Measurements from ENCODE around the gene GRIK4.

GRIK4 gene

DNA sequence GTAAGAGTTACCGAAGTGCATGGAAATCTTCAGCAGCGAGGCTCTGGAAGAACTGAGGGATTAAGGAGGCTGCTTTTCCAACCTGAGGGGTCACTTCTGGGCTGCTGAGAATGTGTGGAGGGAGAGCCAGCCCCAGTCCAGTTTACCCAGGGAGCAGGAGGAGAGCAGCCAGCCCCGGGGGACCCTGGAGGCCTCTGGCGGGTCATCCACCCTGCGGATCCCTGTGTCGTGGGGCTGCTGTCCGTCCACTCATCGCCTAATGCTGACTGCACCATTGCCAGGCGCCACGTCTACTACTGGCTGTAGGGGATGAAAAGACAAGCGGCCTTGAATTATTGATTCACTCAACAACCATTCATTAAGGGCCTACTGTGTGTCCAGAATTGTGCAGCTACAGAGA, 283.6 kb downstream of the GRIK4 start:
- Histone ChIP-seq H3K9me3 (ENCODE audit: insufficient read depth, low read depth, low read length) (no peaks in the 10 kb centered on the region), H3K4me1 (ENCODE audit: insufficient read depth, low read length) (peaks cover 4% of the 10 kb centered on the region; the same call in 1 of the 2 replicates), H3K4me3 (ENCODE audit: low read length) (no peak overlapping the region), H3K27me3 (ENCODE audit: insufficient read depth, low read length) (no peaks in the 10 kb centered on the region), H3K9ac (ENCODE audit: low read depth, low read length) (no peak overlapping the region), H3K36me3 (ENCODE audit: insufficient read depth, low read length) (no peaks in the 10 kb centered on the region), H3K27ac (ENCODE audit: low read depth, low read length) (no peak overlapping the region)
- WGBS, result 95% methylated on average over 11 of the region's 11 CpGs

DNA sequence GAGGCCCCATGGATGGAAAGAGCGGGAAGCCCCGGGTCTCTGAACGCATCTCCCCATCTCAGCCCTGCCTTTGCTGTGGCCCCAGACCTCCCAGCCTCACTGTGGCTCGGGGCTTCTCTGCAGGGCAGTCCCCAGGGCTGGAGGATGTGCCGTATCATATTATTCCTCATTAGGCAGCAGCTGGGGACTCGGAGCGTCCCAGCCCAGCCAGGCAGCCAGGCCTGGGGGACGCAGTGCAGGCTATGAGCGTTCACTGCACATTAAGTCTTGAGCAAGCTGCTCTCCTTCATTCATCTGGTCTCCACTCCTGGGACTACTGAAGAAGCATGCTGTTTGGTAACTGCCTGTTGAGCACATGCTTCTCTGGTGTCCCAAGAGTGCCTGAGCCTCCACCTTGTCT, 285.6 kb downstream of the GRIK4 start:
- no peak overlapping the region for H3K9ac ChIP-seq (ENCODE audit: low read depth, low read length)
- H3K9me3 ChIP-seq (ENCODE audit: insufficient read depth, low read depth, low read length), result no peaks in the 10 kb centered on the region
- no peaks in the 10 kb centered on the region for H3K36me3 ChIP-seq (ENCODE audit: insufficient read depth, low read length)
- H3K27ac ChIP-seq (ENCODE audit: low read depth, low read length), result no peak overlapping the region
- 93% methylated on average over 9 of the region's 9 CpGs for WGBS
- H3K4me3 ChIP-seq (ENCODE audit: low read length), result no peak overlapping the region
- H3K4me1 ChIP-seq (ENCODE audit: insufficient read depth, low read length), result peaks cover 4% of the 10 kb centered on the region; the same call in 1 of the 2 replicates
- H3K27me3 ChIP-seq (ENCODE audit: insufficient read depth, low read length), result no peaks in the 10 kb centered on the region

DNA sequence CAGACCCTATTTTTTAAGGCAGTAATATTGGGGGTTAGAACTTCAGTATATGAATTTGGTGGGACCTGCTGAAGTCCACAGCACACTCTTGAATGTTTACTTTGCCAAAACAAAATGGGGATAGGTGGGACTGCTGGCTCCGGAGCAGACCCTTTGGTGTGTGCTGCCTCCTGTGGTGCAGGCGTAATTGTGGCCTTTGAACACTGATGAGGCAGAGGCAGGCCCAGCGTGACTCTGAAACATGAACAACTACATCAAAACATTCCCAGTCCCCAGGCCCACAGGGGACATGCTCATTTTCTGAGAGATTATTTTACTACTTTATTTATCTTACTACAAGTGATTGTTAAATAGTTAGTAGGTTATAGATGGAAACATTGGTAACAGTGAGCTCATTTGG, 287.3 kb downstream of the GRIK4 start:
- no peak overlapping the region for H3K27ac ChIP-seq (ENCODE audit: low read depth, low read length)
- no peak overlapping the region for H3K4me3 ChIP-seq (ENCODE audit: low read length)
- H3K36me3 ChIP-seq (ENCODE audit: insufficient read depth, low read length), result no peaks in the 10 kb centered on the region
- no peak overlapping the region for H3K9ac ChIP-seq (ENCODE audit: low read depth, low read length)
- no peaks in the 10 kb centered on the region for H3K27me3 ChIP-seq (ENCODE audit: insufficient read depth, low read length)
- 39% methylated on average over 3 of the region's 3 CpGs for WGBS
- peaks cover 4% of the 10 kb centered on the region; the same call in 1 of the 2 replicates for H3K4me1 ChIP-seq (ENCODE audit: insufficient read depth, low read length)
- no peaks in the 10 kb centered on the region for H3K9me3 ChIP-seq (ENCODE audit: insufficient read depth, low read depth, low read length)

GRCh38 chr11:120800206-120800605, 288.7 kb downstream of the GRIK4 start:
- no peak overlapping the region for H3K27ac ChIP-seq (ENCODE audit: low read depth, low read length)
- H3K27me3 ChIP-seq (ENCODE audit: insufficient read depth, low read length), result no peaks in the 10 kb centered on the region
- H3K9me3 ChIP-seq (ENCODE audit: insufficient read depth, low read depth, low read length), result no peaks in the 10 kb centered on the region
- no peak overlapping the region for H3K9ac ChIP-seq (ENCODE audit: low read depth, low read length)
- peaks cover 4% of the 10 kb centered on the region; the same call in 1 of the 2 replicates for H3K4me1 ChIP-seq (ENCODE audit: insufficient read depth, low read length)
- WGBS, result 87% methylated on average over 7 of the region's 7 CpGs
- no peak overlapping the region for H3K4me3 ChIP-seq (ENCODE audit: low read length)
- H3K36me3 ChIP-seq (ENCODE audit: insufficient read depth, low read length), result no peaks in the 10 kb centered on the region

DNA sequence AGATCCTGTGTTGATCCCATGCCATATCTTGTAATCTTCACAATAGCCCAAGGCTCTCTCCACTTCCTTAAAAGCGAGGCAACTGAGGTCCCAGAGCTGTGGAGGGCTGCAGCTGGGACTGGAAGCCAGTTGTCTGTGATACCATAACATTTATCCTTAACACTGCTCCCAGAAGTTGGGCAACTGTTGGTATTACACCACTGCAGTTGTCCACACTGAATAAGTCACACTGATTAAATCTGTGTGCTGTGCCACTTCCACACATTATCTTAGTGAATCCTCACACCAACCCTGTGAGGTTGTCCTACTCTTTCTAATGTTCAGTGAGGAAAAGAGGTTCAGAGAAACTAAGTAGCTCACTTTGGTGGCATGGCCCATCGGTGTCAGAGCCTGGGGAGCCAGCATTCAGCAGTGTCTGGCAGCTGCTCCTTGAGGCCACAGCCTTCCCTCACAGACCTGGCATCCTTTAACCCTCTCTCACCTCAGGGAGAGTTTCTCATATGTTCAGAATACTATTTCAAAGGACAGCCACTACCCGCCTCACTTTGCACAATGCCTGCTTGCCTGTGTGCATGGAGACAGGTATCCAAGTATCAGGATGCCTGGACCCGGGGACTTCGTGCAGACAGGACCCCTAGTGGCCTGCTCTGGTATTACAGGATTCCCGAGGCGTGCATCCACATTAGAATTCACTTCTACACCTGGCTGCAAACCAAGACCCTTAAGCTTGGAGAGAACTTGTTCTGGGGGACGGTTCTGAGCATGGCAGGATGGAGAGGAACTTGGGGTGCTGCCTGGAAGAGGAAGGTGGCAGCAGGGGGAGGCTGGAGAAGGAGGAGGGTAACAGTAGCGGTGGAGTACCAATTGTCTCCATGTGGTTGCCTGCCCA, 290.5 kb downstream of the GRIK4 start:
- Histone ChIP-seq H3K4me1 (ENCODE audit: insufficient read depth, low read length) (peaks cover 7% of the 10 kb centered on the region), H3K36me3 (ENCODE audit: insufficient read depth, low read length) (no peaks in the 10 kb centered on the region), H3K27me3 (ENCODE audit: insufficient read depth, low read length) (no peaks in the 10 kb centered on the region), H3K9ac (ENCODE audit: low read depth, low read length) (no peak overlapping the region), H3K27ac (ENCODE audit: low read depth, low read length) (no peak overlapping the region), H3K9me3 (ENCODE audit: insufficient read depth, low read depth, low read length) (no peaks in the 10 kb centered on the region), H3K4me3 (ENCODE audit: low read length) (no peak overlapping the region)
- 41% methylated on average over 9 of the region's 9 CpGs for WGBS

DNA sequence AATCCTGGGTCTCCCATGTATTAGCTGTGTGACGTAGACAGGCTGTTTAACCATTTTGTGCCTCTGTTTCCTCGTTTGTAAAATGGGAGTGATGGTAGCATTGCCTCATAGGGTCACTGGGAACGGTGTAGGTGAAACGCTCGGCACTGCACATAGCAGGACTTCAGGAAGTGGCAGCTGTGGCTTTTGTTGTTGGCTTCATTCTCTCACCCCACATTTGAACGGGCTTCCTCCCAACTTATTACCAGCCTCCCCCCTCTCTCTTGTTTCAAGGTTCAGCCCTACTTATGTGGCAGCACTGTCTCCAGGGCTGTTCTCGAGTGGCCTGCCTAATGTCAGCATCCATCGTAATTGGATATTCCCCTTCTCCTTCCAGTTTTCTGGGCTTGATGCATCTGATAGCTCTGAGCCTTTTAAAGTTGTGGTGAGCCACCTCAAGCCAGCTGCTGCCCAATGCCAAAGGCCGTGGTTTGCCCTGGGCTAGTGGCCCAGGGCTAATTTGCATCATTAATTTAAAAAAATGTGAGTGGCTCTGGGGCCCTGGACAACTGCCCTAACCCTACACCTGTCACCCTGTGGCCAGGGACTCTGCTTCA, 294.5 kb downstream of the GRIK4 start:
- Histone ChIP-seq H3K27ac (ENCODE audit: low read depth, low read length) (no peak overlapping the region), H3K36me3 (ENCODE audit: insufficient read depth, low read length) (no peaks in the 10 kb centered on the region), H3K9me3 (ENCODE audit: insufficient read depth, low read depth, low read length) (no peaks in the 10 kb centered on the region), H3K9ac (ENCODE audit: low read depth, low read length) (no peak overlapping the region), H3K4me3 (ENCODE audit: low read length) (no peak overlapping the region), H3K4me1 (ENCODE audit: insufficient read depth, low read length) (peaks cover 7% of the 10 kb centered on the region), H3K27me3 (ENCODE audit: insufficient read depth, low read length) (no peaks in the 10 kb centered on the region)
- WGBS, result 90% methylated on average over 9 of the region's 9 CpGs

DNA sequence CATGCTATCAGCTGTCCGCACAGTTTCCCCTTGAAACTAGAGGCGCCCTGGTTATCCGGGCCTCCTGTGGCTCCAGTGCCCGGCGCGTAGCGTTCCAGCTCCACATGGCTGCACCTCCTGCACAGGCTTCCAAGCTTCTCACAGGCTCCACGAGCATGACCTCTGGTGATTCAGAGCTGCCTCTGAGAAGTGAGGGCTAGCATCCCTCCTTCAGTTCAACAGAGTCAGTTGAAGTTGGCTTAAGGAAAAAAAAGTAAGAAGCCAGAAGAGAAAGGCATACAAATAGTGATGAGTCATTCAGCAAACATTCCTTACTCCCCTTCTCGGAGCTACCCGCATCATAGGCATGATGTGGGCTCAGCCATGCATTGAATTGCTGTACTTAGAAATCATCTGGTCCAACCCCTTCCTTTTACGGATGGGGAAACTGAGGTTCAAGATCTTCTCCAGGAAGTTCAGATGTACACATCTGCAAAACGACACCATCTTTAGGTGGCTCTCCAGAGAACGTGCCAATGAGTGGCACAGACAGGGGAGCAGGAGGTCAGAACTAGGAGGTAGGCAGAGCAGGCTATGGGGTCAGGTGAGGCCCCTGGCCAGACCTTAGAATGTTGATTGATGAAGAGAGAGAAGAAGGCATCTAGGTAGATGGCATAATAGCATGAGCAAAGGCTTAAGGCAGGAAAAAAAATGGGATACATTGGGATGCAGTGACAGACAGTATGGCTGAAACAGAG, 296.0 kb downstream of the GRIK4 start:
- WGBS, result 67% methylated on average over 13 of the region's 13 CpGs
- no peaks in the 10 kb centered on the region for H3K27me3 ChIP-seq (ENCODE audit: insufficient read depth, low read length)
- peaks cover 7% of the 10 kb centered on the region for H3K4me1 ChIP-seq (ENCODE audit: insufficient read depth, low read length)
- no peak overlapping the region for H3K4me3 ChIP-seq (ENCODE audit: low read length)
- no peaks in the 10 kb centered on the region for H3K9me3 ChIP-seq (ENCODE audit: insufficient read depth, low read depth, low read length)
- H3K27ac ChIP-seq (ENCODE audit: low read depth, low read length), result no peak overlapping the region
- H3K9ac ChIP-seq (ENCODE audit: low read depth, low read length), result no peak overlapping the region
- no peaks in the 10 kb centered on the region for H3K36me3 ChIP-seq (ENCODE audit: insufficient read depth, low read length)

DNA sequence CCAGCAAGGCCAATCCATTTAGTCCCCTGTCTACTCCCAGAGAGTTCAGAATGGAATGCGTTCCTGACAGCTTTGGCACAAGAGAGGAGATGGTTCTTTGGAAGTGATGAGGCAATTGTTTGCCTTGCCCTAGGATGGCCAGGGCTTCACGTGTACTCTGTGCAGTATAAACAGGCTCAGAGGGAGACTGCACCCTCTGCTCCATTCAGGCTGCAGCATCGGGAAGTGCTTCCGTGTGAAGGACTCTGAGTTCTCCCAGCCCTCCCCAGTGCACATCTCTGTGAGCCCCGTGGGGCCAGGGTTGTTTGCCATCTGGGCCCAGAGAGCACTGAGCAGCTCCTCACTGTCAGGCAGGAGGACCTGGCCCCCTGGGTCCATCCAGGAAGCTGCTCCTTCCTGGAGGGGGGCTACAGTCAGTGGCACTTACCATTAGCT, 297.1 kb downstream of the GRIK4 start:
- Histone ChIP-seq H3K27ac (ENCODE audit: low read depth, low read length) (no peak overlapping the region), H3K9ac (ENCODE audit: low read depth, low read length) (no peak overlapping the region), H3K27me3 (ENCODE audit: insufficient read depth, low read length) (no peaks in the 10 kb centered on the region), H3K4me3 (ENCODE audit: low read length) (no peak overlapping the region), H3K36me3 (ENCODE audit: insufficient read depth, low read length) (no peaks in the 10 kb centered on the region), H3K9me3 (ENCODE audit: insufficient read depth, low read depth, low read length) (no peaks in the 10 kb centered on the region), H3K4me1 (ENCODE audit: insufficient read depth, low read length) (peaks cover 7% of the 10 kb centered on the region)
- WGBS, result 81% methylated on average over 5 of the region's 5 CpGs

DNA sequence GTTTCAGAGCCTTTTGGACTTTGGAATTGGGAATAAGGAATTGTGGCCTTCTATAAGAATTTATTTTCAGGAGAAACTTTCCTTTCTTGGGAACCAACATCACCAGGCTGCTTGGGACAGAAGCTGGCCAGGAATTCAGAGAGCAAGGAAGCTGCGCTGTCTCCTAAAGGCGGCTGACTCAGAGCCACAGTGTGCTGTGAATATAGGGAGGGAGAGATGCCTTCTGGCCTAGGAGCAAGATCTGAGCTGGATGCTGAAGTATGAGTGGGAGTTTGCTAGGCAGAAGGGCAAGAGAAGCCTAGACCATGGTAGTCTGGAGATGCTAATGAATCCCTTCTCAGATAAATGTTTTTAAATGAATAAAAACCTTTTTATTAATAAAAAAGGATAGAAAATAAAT, 298.7 kb downstream of the GRIK4 start:
- peaks cover 7% of the 10 kb centered on the region for H3K4me1 ChIP-seq (ENCODE audit: insufficient read depth, low read length)
- H3K4me3 ChIP-seq (ENCODE audit: low read length), result no peak overlapping the region
- H3K27ac ChIP-seq (ENCODE audit: low read depth, low read length), result no peak overlapping the region
- H3K27me3 ChIP-seq (ENCODE audit: insufficient read depth, low read length), result no peaks in the 10 kb centered on the region
- no peaks in the 10 kb centered on the region for H3K36me3 ChIP-seq (ENCODE audit: insufficient read depth, low read length)
- no peaks in the 10 kb centered on the region for H3K9me3 ChIP-seq (ENCODE audit: insufficient read depth, low read depth, low read length)
- 82% methylated on average over 2 of the region's 2 CpGs for WGBS
- H3K9ac ChIP-seq (ENCODE audit: low read depth, low read length), result no peak overlapping the region

- no peak overlapping the region for H3K4me3 ChIP-seq (ENCODE audit: low read length)
- no peak overlapping the region for H3K27ac ChIP-seq (ENCODE audit: low read depth, low read length)
- H3K36me3 ChIP-seq (ENCODE audit: insufficient read depth, low read length), result no peaks in the 10 kb centered on the region
- H3K9me3 ChIP-seq (ENCODE audit: insufficient read depth, low read depth, low read length), result no peaks in the 10 kb centered on the region
- no peak overlapping the region for H3K9ac ChIP-seq (ENCODE audit: low read depth, low read length)
- 91% methylated on average over 3 of the region's 5 CpGs for WGBS
- H3K27me3 ChIP-seq (ENCODE audit: insufficient read depth, low read length), result no peaks in the 10 kb centered on the region
- H3K4me1 ChIP-seq (ENCODE audit: insufficient read depth, low read length), result peaks cover 7% of the 10 kb centered on the region
Measured at GRCh38 chr11:120811199-120811598, 299.7 kb downstream of the GRIK4 start.

- peaks cover 7% of the 10 kb centered on the region for H3K4me1 ChIP-seq (ENCODE audit: insufficient read depth, low read length)
- H3K9ac ChIP-seq (ENCODE audit: low read depth, low read length), result no peak overlapping the region
- H3K27me3 ChIP-seq (ENCODE audit: insufficient read depth, low read length), result no peaks in the 10 kb centered on the region
- no peaks in the 10 kb centered on the region for H3K9me3 ChIP-seq (ENCODE audit: insufficient read depth, low read depth, low read length)
- no peak overlapping the region for H3K27ac ChIP-seq (ENCODE audit: low read depth, low read length)
- no peaks in the 10 kb centered on the region for H3K36me3 ChIP-seq (ENCODE audit: insufficient read depth, low read length)
- 91% methylated on average over 5 of the region's 5 CpGs for WGBS
- no peak overlapping the region for H3K4me3 ChIP-seq (ENCODE audit: low read length)
Measured at GRCh38 chr11:120811731-120812130, 300.2 kb downstream of the GRIK4 start.

Data from HUES64 (cell line).